CD4-positive, alpha-beta T cell (primary cell): ENCODE data around the gene CFDP1. TPM values are rescaled to one million over a fixed set of nuclear protein-coding genes. Genes with fewer than 3 reads are reported as not detected.
A peak's percentile ranks its signal among the peaks of the same experiment; 100 is the strongest.

ENCODE experiments used
- ATAC-seq: fragments of 200-7000 bp; cut with Tn5 transposase; one replicate; pipeline ENCODE4 v1.10.0; 2022; ENCODE audit warnings: mild to moderate bottlenecking; ENCODE audit not compliant: poor library complexity
- CTCF ChIA-PET: fragments of 350-600 bp; sonication (Branson Sonifier 250); formaldehyde crosslinking; loops from one replicate; lab custom pipeline; 2021; ENCODE audit warnings: antibody characterized with exemption, inconsistent platforms; lab: Charles Lee
- POLR2A ChIA-PET: fragments of 350-600 bp; sonication (Branson Sonifier 250); formaldehyde crosslinking; loops from one replicate; lab custom pipeline; 2021; ENCODE audit warnings: antibody characterized with exemption, inconsistent platforms; lab: Charles Lee
- DNase-seq, 14 experiments: peaks; one replicate each; pipeline ENCODE4 v3.0.0-alpha.2; 2013 to 2020; ENCODE audit warnings: mixed read lengths in 2 of 14
- H3K27ac ChIP-seq, 2 donors: one replicate each; pipeline versions ENCODE4 v1.5.1 to v1.7.0; 2013; ENCODE audit warnings: low read length in 2 of 2, low read depth in 1 of 2, mild to moderate bottlenecking in 1 of 2
- H3K27me3 ChIP-seq, 2 experiments: 1 replicate in 1 of 2; 2 replicates in 1 of 2; pipeline versions ENCODE4 v1.6.1 to v1.7.0; 2013; ENCODE audit warnings: low read length in 2 of 2, control low read depth in 1 of 2, mild to moderate bottlenecking in 1 of 2, moderate library complexity in 1 of 2; ENCODE audit not compliant: insufficient read depth in 2 of 2, control insufficient read depth in 1 of 2
- H3K36me3 ChIP-seq: one replicate; pipeline ENCODE4 v1.6.1; 2013; ENCODE audit warnings: low read length, control low read depth; ENCODE audit not compliant: insufficient read depth
- H3K4me1 ChIP-seq: one replicate; pipeline ENCODE4 v1.6.1; 2013; ENCODE audit warnings: low read length, control low read depth; ENCODE audit not compliant: insufficient read depth
- H3K4me3 ChIP-seq: one replicate; pipeline ENCODE4 v1.5.1; 2013; ENCODE audit warnings: mild to moderate bottlenecking, low read length, moderate library complexity
- H3K9me3 ChIP-seq, 2 experiments: 1 replicate in 1 of 2; 2 replicates in 1 of 2; pipeline versions ENCODE4 v1.6.1 to v1.7.0; 2013; ENCODE audit warnings: low read length in 2 of 2, mild to moderate bottlenecking in 2 of 2, control low read depth in 1 of 2, moderate library complexity in 1 of 2; ENCODE audit not compliant: control insufficient read depth in 1 of 2, insufficient read depth in 1 of 2
- H3K27ac Mint-ChIP-seq: one replicate; pipeline ENCODE4 v1.8.0; 2020; ENCODE audit warnings: mixed read lengths
- H3K27me3 Mint-ChIP-seq: one replicate; pipeline ENCODE4 v1.8.0; 2021; ENCODE audit warnings: mixed read lengths
- H3K36me3 Mint-ChIP-seq: one replicate; pipeline ENCODE4 v1.8.0; 2021; ENCODE audit warnings: low read depth, mixed read lengths
- H3K4me1 Mint-ChIP-seq: one replicate; pipeline ENCODE4 v1.8.0; 2021; ENCODE audit warnings: low read depth, mixed read lengths
- H3K4me3 Mint-ChIP-seq: one replicate; pipeline ENCODE4 v1.8.0; 2020; ENCODE audit warnings: mild to moderate bottlenecking, mixed read lengths
- H3K9me3 Mint-ChIP-seq: one replicate; pipeline ENCODE4 v1.8.0; 2020; ENCODE audit warnings: mixed read lengths
- intact Hi-C, 2 experiments: fragments of 100-400 bp; cut with DNase I in 1 of 2; cut with micrococcal nuclease in 1 of 2; formaldehyde crosslinking; loops; one replicate each; pipeline versions ENCODE4 v1.15.1 to v1.9.0; 2023 to 2025; cut with DNase I, micrococcal nuclease
- total RNA-seq, 174 experiments: library from RNA in 2 of 174; stranded (reverse) in 2 of 174; gene quantifications; one replicate each; pipeline ENCODE4 v1.2.3 and lab custom pipeline; 2021 to 2026
- TF ChIP-seq, protein P1 (sequence below): fragments of 200-600 bp; IDR thresholded peaks from one replicate; pipeline ENCODE4 v1.8.0; 2022; ENCODE audit warnings: antibody characterized with exemption, mild to moderate bottlenecking

The CFDP1 gene
- total RNA-seq, 2 experiments from 2014 or later, result 23.0 to 25.5 TPM

DNA sequence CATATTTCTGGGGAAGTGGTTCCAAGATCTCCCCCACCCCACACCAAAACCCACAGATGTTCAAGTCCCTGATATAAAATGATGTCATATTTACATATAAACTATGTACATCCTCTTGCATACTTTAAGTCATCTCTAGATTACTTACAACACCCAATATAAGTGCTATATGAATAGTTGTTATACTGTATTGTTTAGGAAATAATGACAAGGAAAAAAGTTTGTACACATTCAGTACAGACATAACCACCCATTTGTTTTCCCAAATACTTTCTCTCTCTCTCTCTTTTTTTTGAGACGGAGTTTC is 11.5 kb downstream of the CFDP1 start:
- Mint-ChIP-seq H3K27ac (peak overlapping the region; percentile 52), H3K4me3 (peak overlapping the region; percentile 28), H3K4me1 (peaks cover 27% of the 10 kb centered on the region), H3K27me3 (no peaks in the 10 kb centered on the region), H3K9me3 (no peaks in the 10 kb centered on the region), H3K36me3 (no peaks in the 10 kb centered on the region)
- no peak overlapping the region for H3K4me3 ChIP-seq
- POLR2A ChIA-PET, result interaction anchor here (1.2 kb wide), 1 partner anchor 12 kb away, joined by 3 read pairs; the partner anchor contains the start of gene CFDP1
- H3K4me1 ChIP-seq, result peaks cover 5% of the 10 kb centered on the region
- H3K36me3 ChIP-seq, result no peaks in the 10 kb centered on the region
- H3K27ac ChIP-seq, result no peak overlapping the region
- DNase-seq (no peak), ATAC-seq (no peak)
- no peaks in the 10 kb centered on the region for H3K27me3 ChIP-seq
- no peaks in the 10 kb centered on the region for H3K9me3 ChIP-seq
- TF ChIP-seq, protein P1, sequence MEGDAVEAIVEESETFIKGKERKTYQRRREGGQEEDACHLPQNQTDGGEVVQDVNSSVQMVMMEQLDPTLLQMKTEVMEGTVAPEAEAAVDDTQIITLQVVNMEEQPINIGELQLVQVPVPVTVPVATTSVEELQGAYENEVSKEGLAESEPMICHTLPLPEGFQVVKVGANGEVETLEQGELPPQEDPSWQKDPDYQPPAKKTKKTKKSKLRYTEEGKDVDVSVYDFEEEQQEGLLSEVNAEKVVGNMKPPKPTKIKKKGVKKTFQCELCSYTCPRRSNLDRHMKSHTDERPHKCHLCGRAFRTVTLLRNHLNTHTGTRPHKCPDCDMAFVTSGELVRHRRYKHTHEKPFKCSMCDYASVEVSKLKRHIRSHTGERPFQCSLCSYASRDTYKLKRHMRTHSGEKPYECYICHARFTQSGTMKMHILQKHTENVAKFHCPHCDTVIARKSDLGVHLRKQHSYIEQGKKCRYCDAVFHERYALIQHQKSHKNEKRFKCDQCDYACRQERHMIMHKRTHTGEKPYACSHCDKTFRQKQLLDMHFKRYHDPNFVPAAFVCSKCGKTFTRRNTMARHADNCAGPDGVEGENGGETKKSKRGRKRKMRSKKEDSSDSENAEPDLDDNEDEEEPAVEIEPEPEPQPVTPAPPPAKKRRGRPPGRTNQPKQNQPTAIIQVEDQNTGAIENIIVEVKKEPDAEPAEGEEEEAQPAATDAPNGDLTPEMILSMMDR, result no peak
- intact Hi-C loops, result loop anchor here in 1 of 2 experiments (5.0 kb wide), 1 partner anchor 41 kb away; the partner anchor contains the start of gene TMEM170A
- CTCF ChIA-PET, result interaction anchor here (1.9 kb wide), 1 partner anchor 43 kb away, joined by 5 read pairs; the partner anchor contains the start of gene TMEM170A

DNA sequence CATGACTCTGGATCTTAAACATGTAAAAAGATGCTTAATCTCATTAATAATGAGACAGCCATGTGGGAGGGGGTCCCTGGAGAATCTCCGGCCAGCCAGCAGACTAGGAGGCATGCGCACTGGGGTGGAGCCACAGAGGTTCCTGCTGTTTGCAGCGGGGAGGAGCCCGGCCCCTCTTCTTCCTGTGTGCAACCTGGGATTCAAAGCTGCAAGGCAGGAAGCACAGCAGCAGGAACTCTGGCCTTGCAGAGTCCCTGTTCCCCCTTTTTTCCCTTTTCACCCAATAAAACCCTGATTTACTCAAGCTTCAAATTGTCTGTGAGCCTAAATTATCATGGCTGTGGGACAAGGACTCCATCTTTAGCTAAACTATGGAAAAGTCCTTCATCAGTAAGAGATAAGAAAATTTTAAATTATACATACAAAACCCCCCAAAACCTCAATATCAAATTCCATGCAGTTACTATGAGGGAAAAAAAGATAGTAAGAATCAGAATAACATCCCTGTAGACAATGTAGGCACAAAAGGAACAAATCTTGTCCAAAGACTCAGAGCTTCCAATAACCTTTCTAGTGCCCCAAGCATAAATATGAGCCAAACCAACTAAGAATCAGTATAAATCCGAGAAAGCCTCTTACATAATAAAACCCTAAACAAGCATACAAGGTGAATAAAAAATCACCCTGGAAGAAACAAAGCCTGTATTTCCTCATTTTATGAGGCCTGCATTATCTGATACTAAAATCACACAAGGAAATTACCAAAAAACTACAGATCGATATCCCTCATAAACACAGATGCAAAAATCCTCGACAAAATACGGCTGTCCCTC is 12.1 kb downstream of the CFDP1 start:
- peak in 9 of 14 experiments; percentile 8 to 55 (median 32) for DNase-seq
- H3K4me3 Mint-ChIP-seq, result peak overlapping the region; percentile 28
- TF ChIP-seq, protein P1, result no peak
- ChIA-PET CTCF (interaction anchor here (1.9 kb wide), 1 partner anchor 44 kb away, joined by 5 read pairs; the partner anchor contains the start of gene TMEM170A), POLR2A (interaction anchor here (0.5 to 1.2 kb wide), 4 partner anchors 8 to 267 kb away, joined by 3 to 5 read pairs (median 4); partner anchors contain the start of gene CFDP1)
- no peaks in the 10 kb centered on the region for H3K9me3 Mint-ChIP-seq
- peak overlapping the region; percentile 52 for H3K27ac Mint-ChIP-seq
- intact Hi-C loops, result loop anchor here in 1 of 2 experiments (5.0 kb wide), 1 partner anchor 41 kb away; the partner anchor contains the start of gene TMEM170A
- H3K36me3 ChIP-seq, result no peaks in the 10 kb centered on the region
- peak; percentile 49 for ATAC-seq
- H3K4me3 ChIP-seq, result peak overlapping the region; percentile 2
- no peaks in the 10 kb centered on the region for H3K9me3 ChIP-seq
- peaks cover 28% of the 10 kb centered on the region for H3K4me1 Mint-ChIP-seq
- H3K27me3 Mint-ChIP-seq, result no peaks in the 10 kb centered on the region
- H3K27me3 ChIP-seq, result no peaks in the 10 kb centered on the region
- no peaks in the 10 kb centered on the region for H3K36me3 Mint-ChIP-seq
- H3K4me1 ChIP-seq, result peaks cover 5% of the 10 kb centered on the region
- H3K27ac ChIP-seq, result no peak overlapping the region

DNA sequence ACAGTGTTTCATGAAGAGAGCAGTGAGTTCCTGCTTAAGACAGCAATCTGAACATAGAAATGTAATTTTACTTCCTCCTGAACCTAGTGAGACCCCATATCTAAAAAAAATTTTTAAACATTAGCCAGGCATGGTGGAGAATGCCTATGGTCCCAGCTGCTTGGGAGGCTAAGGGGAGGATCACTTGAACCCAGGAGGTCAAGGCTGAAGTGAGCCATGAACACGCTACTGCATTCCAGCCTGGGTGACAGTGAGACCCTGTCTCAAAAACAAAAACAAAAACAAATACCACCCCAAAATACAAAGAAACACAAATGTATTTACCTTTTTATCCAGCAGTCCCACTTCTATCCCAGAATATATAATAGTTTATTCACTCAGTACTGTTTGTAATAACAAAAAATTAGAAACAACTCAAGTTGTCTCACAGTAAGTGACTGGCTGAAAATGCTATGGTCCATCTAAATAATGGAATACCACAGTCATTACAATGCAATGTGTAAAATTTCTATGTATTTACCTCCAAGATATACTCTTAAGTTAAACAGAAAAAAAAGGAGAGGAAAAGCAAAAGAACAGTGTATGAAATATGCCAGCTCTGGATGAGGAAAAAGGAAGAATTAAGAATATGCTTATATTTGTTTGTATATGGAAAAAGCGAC is 16.3 kb downstream of the CFDP1 start:
- Histone ChIP-seq H3K36me3 (peaks cover 14% of the 10 kb centered on the region), H3K4me3 (no peak overlapping the region), H3K27ac (no peak overlapping the region), H3K4me1 (peaks cover 7% of the 10 kb centered on the region), H3K9me3 (no peaks in the 10 kb centered on the region), H3K27me3 (no peaks in the 10 kb centered on the region)
- DNase-seq (no peak), ATAC-seq (no peak)
- Mint-ChIP-seq H3K4me1 (peaks cover 41% of the 10 kb centered on the region), H3K36me3 (peaks cover 20% of the 10 kb centered on the region), H3K27me3 (no peaks in the 10 kb centered on the region), H3K27ac (no peak overlapping the region), H3K9me3 (no peaks in the 10 kb centered on the region), H3K4me3 (no peak overlapping the region)
- intact Hi-C loops, result no loop called here
- ChIA-PET CTCF (interaction anchor here (0.5 kb wide), 1 partner anchor 101 kb away, joined by 3 read pairs; no protein-coding TSS in a partner anchor), POLR2A (no interaction called here)
- TF ChIP-seq, protein P1, result no peak
